NCI-H345 (cell line): ENCODE data around the gene NCAM1.
"Not testable (repeated sequence)": the region's sequence is repeated elsewhere in the genome, so short reads cannot be mapped to it uniquely, and the experiment has no call there.

ENCODE experiments used
- DNase-seq: peaks from one replicate; lab custom pipeline; 2025; lab: John Stamatoyannopoulos, UW

NCAM1 gene

GRCh38 chr11:112961146-112961668 is at the start of gene NCAM1:
TSS of gene NCAM1 (plus strand) at chr11:112961420.
- peak; percentile 98 for DNase-seq

DNA sequence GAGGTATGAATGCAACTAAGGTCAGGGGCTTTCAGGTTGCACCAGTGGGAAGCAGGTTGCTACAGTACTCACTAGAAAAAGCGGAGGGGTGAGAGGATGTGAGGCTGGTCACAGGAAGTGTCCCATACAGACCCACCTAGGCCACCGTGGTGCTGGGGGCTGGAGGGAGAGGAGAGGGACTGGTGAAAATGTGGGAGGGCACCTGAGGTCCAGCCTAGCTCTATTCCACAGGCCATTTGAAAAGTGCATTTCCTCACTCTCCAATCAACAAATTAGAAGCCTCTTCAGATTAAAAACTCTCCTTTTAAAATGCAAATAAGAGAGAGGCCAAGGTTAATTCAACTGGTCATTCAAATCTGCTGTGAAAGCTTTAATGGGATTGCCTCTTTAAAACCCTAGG is 38.6 kb upstream of the NCAM1 start:
- no peak for DNase-seq

DNA sequence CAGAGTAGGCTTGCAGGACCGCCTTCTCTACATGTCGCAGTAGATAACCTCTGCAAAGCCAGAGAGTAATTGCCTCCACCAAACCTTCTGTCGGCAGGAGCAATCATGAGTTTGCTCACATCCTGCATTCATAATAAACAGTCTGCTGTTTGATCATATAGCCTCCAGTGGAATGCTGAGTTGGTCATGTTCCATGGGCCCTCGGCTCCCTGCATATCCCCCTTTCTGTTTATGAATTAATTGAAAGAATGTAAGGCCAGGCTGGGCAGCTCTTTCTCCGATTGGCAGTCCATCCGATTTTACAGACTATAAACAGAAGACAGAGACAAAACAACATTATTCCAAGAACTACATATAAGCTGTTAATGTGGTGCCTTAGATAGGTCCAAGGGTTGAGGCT is 36.4 kb upstream of the NCAM1 start:
- DNase-seq = not testable (repeated sequence)

DNA sequence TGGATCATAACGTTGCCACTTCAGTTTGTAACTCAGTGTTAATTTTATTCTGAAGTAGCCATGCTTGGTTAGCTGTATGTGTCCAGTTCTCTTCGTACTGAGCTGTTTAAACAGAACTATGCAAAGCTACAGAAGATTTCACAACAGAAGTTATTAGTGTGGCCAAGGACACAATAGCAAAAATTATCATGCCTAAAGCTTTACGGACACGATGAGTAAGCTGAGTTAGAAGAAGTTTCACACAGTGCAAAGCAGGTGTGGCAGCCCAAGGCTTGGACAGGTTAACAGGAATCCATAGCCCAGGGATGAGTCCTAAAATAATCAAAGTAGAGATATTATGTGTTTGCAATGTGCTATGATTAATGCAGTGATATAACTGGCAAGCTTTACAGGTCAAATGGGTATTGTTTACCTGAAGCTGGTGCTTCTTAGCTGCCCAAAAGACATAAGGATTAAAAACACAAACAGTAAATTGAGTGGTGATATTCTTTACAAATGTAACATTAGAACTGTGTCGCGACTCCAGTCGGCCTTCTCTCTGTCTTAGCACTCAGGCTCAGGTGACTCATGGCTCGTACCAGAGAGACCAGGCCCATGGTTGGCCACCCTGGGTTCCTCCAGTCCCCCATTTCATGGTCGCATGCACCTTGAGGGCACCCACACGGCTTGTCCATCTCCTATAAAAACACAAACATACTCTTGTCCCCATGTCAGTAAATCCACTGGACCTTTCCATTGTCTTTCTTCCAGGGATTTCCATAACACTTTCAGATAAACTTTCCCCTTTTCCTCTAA is 35.5 kb upstream of the NCAM1 start:
- no peak for DNase-seq

GRCh38 chr11:112928136-112928535 is 33.1 kb upstream of the NCAM1 start:
- no peak for DNase-seq

GRCh38 chr11:112929432-112929831 is 31.8 kb upstream of the NCAM1 start:
- no peak for DNase-seq

GRCh38 chr11:112931703-112932102 is 29.5 kb upstream of the NCAM1 start:
- DNase-seq = no peak

- no peak for DNase-seq
Measured at GRCh38 chr11:112932593-112932992, 28.6 kb upstream of the NCAM1 start.

- DNase-seq = no peak
Measured at GRCh38 chr11:112933970-112934369, 27.2 kb upstream of the NCAM1 start.

DNA sequence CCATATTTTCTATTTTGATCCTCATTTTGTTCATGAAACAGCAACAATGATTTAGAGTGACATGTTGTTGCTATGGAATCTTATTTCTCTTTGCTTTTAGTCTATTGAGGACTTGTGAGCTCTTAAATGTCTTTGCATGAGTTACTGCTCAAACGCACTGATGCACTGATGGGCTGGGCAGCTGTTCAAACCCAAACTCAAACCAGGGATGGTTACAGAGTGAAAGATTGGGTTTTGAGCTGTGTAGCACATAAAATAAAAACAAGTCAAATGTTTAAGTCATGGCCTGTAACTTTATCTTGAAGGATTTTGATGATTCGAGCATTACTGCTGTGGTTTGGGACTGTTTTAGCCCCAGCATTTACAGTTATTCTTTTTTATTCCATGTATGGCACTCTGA is 20.1 kb upstream of the NCAM1 start:
- no peak for DNase-seq

GRCh38 chr11:112942966-112943643 is 18.1 kb upstream of the NCAM1 start:
- no peak for DNase-seq

DNA sequence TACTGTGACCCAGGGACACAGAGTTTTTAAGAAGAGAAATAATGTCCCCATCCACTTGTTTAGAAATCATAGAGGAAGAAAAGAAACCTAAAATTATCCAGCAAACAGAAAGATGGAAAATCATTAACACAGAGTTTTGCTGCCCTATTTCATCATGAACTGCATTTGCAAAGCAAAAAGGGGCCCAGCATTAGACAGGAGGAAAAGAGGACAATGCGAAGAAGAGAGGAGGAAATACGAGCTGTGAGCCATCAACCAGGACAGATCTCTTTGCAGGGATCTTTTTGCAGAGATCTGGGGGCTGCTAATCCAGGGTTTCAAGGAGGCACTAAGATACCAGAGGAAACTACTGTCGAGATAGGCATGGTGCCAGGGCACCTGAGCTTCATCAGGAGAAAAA is 14.4 kb upstream of the NCAM1 start:
- DNase-seq = no peak

- DNase-seq = no peak
Measured at GRCh38 chr11:112949781-112950575, 11.2 kb upstream of the NCAM1 start.

DNA sequence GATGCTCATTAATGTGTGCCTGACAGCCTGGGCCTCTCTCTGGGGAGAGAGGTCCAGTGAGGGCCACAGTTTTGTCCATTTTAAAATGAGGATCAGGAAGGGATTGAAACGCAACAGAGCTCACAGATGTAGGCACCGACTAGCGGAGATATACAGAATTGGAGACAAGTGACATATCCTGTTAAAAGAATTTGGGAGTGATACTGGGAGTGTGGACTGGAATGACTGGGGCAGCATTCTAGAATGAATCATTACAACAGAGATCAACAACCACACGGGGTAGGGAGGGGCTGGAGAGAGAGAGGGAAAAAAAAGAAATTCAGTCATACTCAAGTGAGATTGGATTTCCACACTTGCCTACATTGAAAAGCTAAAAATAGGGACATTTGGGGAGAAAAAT is 2.5 kb upstream of the NCAM1 start:
- no peak for DNase-seq

- peak; percentile 70 for DNase-seq
Measured at GRCh38 chr11:112961751-112962578, 745 bp downstream of the NCAM1 start.

DNA sequence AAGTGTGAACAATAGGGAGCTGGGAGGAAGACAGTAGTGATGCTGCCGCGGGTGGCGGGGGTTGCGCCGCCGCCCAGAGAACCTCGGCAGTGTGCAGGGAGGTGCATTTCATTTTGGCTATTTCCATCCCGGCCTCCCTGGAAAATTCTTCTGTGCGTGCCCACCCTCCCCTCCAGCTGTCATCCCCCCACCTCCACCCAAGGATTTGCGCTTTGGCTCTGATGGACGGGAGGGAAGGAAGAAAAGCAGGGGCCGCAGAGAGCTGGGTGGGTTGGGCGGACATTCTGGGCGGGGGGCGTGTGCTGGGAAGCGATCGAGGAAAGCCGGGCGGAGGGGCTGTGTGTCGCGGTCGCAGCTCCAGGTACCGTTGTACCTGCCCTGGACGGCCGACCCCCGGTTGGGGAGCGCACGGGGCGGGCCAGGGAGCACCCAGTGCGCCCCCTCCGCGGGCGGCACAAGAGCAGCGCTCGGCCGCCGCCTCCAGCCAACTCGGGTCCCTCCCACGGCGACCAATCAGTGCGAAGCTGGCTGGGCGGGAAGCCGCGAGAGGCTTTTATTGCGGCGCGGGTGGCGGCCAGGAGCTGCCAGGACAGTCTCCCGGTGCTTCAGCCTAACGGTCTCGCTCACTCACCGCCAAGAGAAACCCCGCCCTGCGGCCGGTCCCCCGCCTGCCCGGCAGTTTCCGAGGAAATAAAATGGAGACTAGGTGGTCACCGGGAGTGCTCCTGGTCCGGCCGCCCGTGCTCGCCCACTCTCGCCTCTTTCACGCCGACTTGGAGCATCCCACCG is 1.6 kb downstream of the NCAM1 start:
- peak; percentile 89 for DNase-seq

DNA sequence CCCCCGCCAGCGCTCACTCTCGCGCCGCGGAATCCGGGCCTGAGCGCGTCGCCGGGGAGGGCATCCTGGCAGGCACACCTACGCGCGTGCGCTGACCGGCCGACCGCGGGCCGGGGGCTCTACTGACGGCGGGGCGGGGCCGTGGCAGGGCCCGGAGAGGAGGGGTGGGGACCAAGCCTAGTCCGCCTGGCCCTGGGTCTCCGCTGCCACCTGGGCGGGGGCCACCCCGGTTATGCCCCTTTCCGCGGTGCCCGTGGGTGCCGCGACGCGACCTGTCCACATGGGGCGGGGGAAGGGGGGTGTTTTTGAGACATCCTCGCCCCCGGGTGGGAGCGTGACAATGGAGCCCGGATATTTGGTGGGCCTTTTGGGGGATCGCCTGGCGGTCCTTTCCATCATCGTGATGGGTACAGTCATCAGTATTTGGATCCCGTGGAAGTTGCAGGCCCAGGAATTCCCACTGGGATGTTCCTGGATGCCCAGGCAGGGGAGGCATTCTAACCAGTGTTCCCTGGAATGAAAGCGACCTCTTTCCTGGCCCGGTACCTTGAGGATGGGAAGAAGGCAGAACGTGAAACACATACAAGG is 2.2 kb downstream of the NCAM1 start:
- DNase-seq = peak; percentile 82

DNA sequence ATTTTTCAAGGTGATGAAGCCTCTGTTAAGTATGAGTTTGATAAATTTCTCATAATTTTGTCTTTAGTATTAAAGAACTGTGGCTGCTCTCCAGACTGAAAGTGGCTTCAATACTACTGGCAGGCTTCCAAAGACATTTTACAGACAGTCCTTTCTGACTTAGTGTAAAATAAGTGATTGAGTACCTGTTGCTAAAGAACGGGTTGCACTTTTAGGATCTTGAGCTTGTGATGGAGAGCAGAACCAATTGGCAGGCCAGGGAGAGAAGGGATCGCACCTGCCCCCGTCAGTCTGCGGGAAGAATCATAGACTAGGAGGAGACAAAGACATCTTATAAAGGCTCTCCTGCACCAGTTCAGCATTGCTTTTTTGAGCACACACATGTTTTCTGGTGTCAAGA is 4.4 kb downstream of the NCAM1 start:
- DNase-seq = peak; percentile 49

- no peak for DNase-seq
Measured at GRCh38 chr11:112966561-112966960, 5.3 kb downstream of the NCAM1 start.

- no peak for DNase-seq
Measured at GRCh38 chr11:112967082-112967481, 5.9 kb downstream of the NCAM1 start.
